GM21529 (cell line): ENCODE measurements around the gene CD2.
A peak's percentile ranks its signal among the peaks of the same experiment; 100 is the strongest.

Source experiments
- ATAC-seq: cut with Tn5 transposase; IDR thresholded peaks from one replicate; pipeline ENCODE4 v1.9.1; 2021; ENCODE audit not compliant: unreplicated experiment

CD2 gene

GRCh38 chr1:116759636-116760035, 5.4 kb downstream of the CD2 start:
- ATAC-seq, result no peak

GRCh38 chr1:116760487-116760886, 6.3 kb downstream of the CD2 start:
- ATAC-seq, result no peak

GRCh38 chr1:116760996-116761665, 6.9 kb downstream of the CD2 start:
- no peak for ATAC-seq

- no peak for ATAC-seq
These were observed 8.1 kb downstream of the CD2 start for GRCh38 chr1:116762281-116762680.

- ATAC-seq, result no peak
These were observed 8.5 kb downstream of the CD2 start for GRCh38 chr1:116762781-116763115.

- ATAC-seq, result no peak
These were observed 9.0 kb downstream of the CD2 start for GRCh38 chr1:116763116-116763786.

GRCh38 chr1:116763787-116764465, 9.7 kb downstream of the CD2 start:
- ATAC-seq, result no peak

GRCh38 chr1:116764466-116764898, 10.3 kb downstream of the CD2 start:
- no peak for ATAC-seq

GRCh38 chr1:116764906-116765862, 11.0 kb downstream of the CD2 start:
- ATAC-seq, result no peak

GRCh38 chr1:116765962-116766361, 11.7 kb downstream of the CD2 start:
- ATAC-seq, result no peak

- ATAC-seq, result no peak
These were observed 12.6 kb downstream of the CD2 start for GRCh38 chr1:116766616-116767469.

GRCh38 chr1:116767782-116768382, 13.7 kb downstream of the CD2 start:
- no peak for ATAC-seq

- no peak for ATAC-seq
These were observed 14.3 kb downstream of the CD2 start for GRCh38 chr1:116768416-116769103.

GRCh38 chr1:116769104-116769452, 14.8 kb downstream of the CD2 start:
- ATAC-seq, result peak; percentile 36

- ATAC-seq, result peak; percentile 92
These were observed 15.3 kb downstream of the CD2 start for GRCh38 chr1:116769561-116769977.

GRCh38 chr1:116769994-116770393, 15.8 kb downstream of the CD2 start:
- no peak for ATAC-seq

GRCh38 chr1:116770625-116771024, 16.4 kb downstream of the CD2 start:
- no peak for ATAC-seq

GRCh38 chr1:116771997-116772647, 17.9 kb downstream of the CD2 start:
- no peak for ATAC-seq

- ATAC-seq, result no peak
These were observed 18.4 kb downstream of the CD2 start for GRCh38 chr1:116772648-116773045.
